CD14-positive monocyte (primary cell): ENCODE results near the gene CLDN1. TPM values are rescaled to one million over a fixed set of nuclear protein-coding genes. Genes with fewer than 3 reads are reported as not detected.

Experiments used
- DNase-seq, 3 donors: peaks; one replicate each; pipeline ENCODE4 v3.0.0-alpha.2; 2011 to 2022
- H2AFZ ChIP-seq: 2 replicates; pipeline ENCODE4 v1.6.0; 2012; ENCODE audit warnings: mild to moderate bottlenecking, low read depth, low read length, inconsistent platforms; ENCODE audit not compliant: insufficient read depth, poor library complexity, severe bottlenecking
- H3K27ac ChIP-seq, 2 donors: 1 replicate in 1 of 2; 2 replicates in 1 of 2; pipeline ENCODE4 v1.5.1; 2012 to 2013; ENCODE audit warnings: low read length in 2 of 2, control low read depth in 1 of 2, inconsistent platforms in 1 of 2, low read depth in 1 of 2, mild to moderate bottlenecking in 1 of 2
- H3K27me3 ChIP-seq, 2 donors: one replicate each; pipeline versions ENCODE4 v1.6.0 to v1.6.1; 2011 to 2013; ENCODE audit warnings: low read length in 2 of 2; ENCODE audit not compliant: control insufficient read depth in 2 of 2, insufficient read depth in 2 of 2
- H3K36me3 ChIP-seq, 2 donors: replicated peaks in 1 of 2; 1 replicate in 1 of 2; 2 replicates in 1 of 2; pipeline versions ENCODE4 v1.5.1 to v1.6.1; 2012 to 2013; ENCODE audit warnings: low read length in 2 of 2, control low read depth in 1 of 2, inconsistent platforms in 1 of 2, mild to moderate bottlenecking in 1 of 2; ENCODE audit not compliant: insufficient read depth in 2 of 2, control insufficient read depth in 1 of 2
- H3K4me1 ChIP-seq, 2 donors: 1 replicate in 1 of 2; 2 replicates in 1 of 2; pipeline versions ENCODE4 v1.5.1 to v1.6.1; 2012 to 2013; ENCODE audit warnings: low read length in 2 of 2, control low read depth in 1 of 2, inconsistent platforms in 1 of 2, mild to moderate bottlenecking in 1 of 2, moderate library complexity in 1 of 2; ENCODE audit not compliant: insufficient read depth in 2 of 2, control insufficient read depth in 1 of 2
- H3K4me2 ChIP-seq: replicated peaks from 2 replicates; pipeline ENCODE3; 2012; ENCODE audit warnings: low read length, moderate library complexity, mild to moderate bottlenecking; ENCODE audit not compliant: poor library complexity, severe bottlenecking; ENCODE audit errors: extremely low read depth
- H3K4me3 ChIP-seq, 3 experiments: fragments of 200-600 bp in 1 of 3; sonication (generic) in 1 of 3; replicated peaks in 1 of 3; 1 replicate in 2 of 3; 2 replicates in 1 of 3; pipeline ENCODE4 v1.5.1; 2011 to 2013; ENCODE audit warnings: low read length in 3 of 3, mild to moderate bottlenecking in 3 of 3, control low read depth in 2 of 3, low read depth in 2 of 3, inconsistent platforms in 1 of 3, moderate library complexity in 1 of 3
- H3K79me2 ChIP-seq: 2 replicates; pipeline ENCODE4 v1.6.0; 2012; ENCODE audit warnings: mild to moderate bottlenecking, control low read depth, inconsistent platforms, low read length, moderate library complexity; ENCODE audit not compliant: insufficient read depth
- H3K9ac ChIP-seq: 2 replicates; pipeline ENCODE4 v1.6.0; 2017; ENCODE audit warnings: low read length, mild to moderate bottlenecking; ENCODE audit not compliant: insufficient read depth, poor library complexity, severe bottlenecking
- H3K9me3 ChIP-seq, 2 donors: replicated peaks in 1 of 2; 1 replicate in 1 of 2; 2 replicates in 1 of 2; pipeline versions ENCODE4 v1.5.1 to v1.6.1; 2012 to 2013; ENCODE audit warnings: low read length in 2 of 2, control low read depth in 1 of 2; ENCODE audit not compliant: control insufficient read depth in 1 of 2, insufficient read depth in 1 of 2
- H4K20me1 ChIP-seq: 2 replicates; pipeline ENCODE4 v1.6.0; 2012; ENCODE audit warnings: mild to moderate bottlenecking, low read length, control low read depth, moderate library complexity; ENCODE audit not compliant: insufficient read depth
- H3K27ac Mint-ChIP-seq, 7 donors: one replicate each; pipeline ENCODE4 v1.8.0; 2020; ENCODE audit warnings: mild to moderate bottlenecking in 7 of 7, mixed read lengths in 7 of 7, moderate library complexity in 6 of 7, inconsistent platforms in 2 of 7
- H3K27me3 Mint-ChIP-seq, 3 donors: one replicate each; pipeline ENCODE4 v1.8.0; 2021 to 2022; ENCODE audit warnings: low read depth in 3 of 3, mild to moderate bottlenecking in 3 of 3, mixed read lengths in 3 of 3, moderate library complexity in 3 of 3, inconsistent platforms in 1 of 3
- H3K36me3 Mint-ChIP-seq, 2 donors: one replicate each; pipeline ENCODE4 v1.8.0; 2020; ENCODE audit warnings: mixed read lengths in 2 of 2, inconsistent platforms in 1 of 2, mild to moderate bottlenecking in 1 of 2
- H3K4me1 Mint-ChIP-seq: one replicate; pipeline ENCODE4 v1.8.0; 2020; ENCODE audit warnings: mild to moderate bottlenecking, mixed read lengths
- H3K4me3 Mint-ChIP-seq, 2 donors: one replicate each; pipeline ENCODE4 v1.8.0; 2020; ENCODE audit warnings: mild to moderate bottlenecking in 2 of 2, mixed read lengths in 2 of 2, moderate library complexity in 1 of 2
- H3K9me3 Mint-ChIP-seq, 7 donors: one replicate each; pipeline ENCODE4 v1.8.0; 2020 to 2022; ENCODE audit warnings: mixed read lengths in 7 of 7, mild to moderate bottlenecking in 6 of 7, moderate library complexity in 6 of 7, inconsistent platforms in 2 of 7
- WGBS: methylation state at CpG from one replicate; pipeline ENCODE4 v1.1.5; 2013; ENCODE audit warnings: missing lambda C conversion rate; ENCODE audit not compliant: insufficient coverage; 5-methylcytosine and 5-hydroxymethylcytosine counted together
- intact Hi-C, 2 donors: fragments of 100-400 bp; cut with micrococcal nuclease; formaldehyde crosslinking; loops; one replicate each; pipeline versions ENCODE4 v1.15.0 to v1.15.1; 2023
- polyA plus RNA-seq, 3 donors: library from polyadenylated mRNA; depleted of rRNA in 1 of 3; unstranded in 2 of 3; stranded (reverse) in 1 of 3; fragments of 300-500 nt in 2 of 3; fragments of >200 nt in 1 of 3; fragmentation: Illumina TruSeq in 2 of 3; gene quantifications; 1 replicate in 2 of 3; 2 replicates in 1 of 3; pipeline ENCODE4 v1.2.3, GENCODE V29; 2012 to 2021
- TF ChIP-seq, protein P1 (sequence below): fragments of 200-600 bp; IDR thresholded peaks from one replicate; pipeline ENCODE4 v1.8.0; 2022; ENCODE audit warnings: antibody characterized with exemption, mild to moderate bottlenecking

CLDN1 gene
- polyA plus RNA-seq, 3 donors, result not detected

DNA sequence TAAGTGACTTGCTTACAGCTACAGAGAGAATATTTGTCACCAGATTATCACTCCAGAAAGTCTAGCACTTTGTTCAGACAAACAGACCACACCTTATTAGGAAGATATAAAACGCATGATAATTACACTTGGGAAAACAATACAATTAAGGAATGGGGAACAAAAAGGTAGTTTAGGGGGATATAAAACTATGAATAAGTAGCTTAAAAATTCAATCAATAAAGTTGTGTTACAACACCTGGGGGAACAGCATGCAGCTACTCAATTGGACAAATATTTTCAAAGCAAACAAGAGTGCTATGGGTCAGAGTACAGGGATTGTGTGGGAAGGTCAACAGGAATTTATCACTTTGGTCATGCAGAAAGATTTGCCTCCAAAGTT is 15.1 kb downstream of the CLDN1 start:
- H3K79me2 ChIP-seq, result no peaks in the 10 kb centered on the region
- TF ChIP-seq, protein P1, sequence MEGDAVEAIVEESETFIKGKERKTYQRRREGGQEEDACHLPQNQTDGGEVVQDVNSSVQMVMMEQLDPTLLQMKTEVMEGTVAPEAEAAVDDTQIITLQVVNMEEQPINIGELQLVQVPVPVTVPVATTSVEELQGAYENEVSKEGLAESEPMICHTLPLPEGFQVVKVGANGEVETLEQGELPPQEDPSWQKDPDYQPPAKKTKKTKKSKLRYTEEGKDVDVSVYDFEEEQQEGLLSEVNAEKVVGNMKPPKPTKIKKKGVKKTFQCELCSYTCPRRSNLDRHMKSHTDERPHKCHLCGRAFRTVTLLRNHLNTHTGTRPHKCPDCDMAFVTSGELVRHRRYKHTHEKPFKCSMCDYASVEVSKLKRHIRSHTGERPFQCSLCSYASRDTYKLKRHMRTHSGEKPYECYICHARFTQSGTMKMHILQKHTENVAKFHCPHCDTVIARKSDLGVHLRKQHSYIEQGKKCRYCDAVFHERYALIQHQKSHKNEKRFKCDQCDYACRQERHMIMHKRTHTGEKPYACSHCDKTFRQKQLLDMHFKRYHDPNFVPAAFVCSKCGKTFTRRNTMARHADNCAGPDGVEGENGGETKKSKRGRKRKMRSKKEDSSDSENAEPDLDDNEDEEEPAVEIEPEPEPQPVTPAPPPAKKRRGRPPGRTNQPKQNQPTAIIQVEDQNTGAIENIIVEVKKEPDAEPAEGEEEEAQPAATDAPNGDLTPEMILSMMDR, result no peak
- intact Hi-C loops, result no loop called here
- Mint-ChIP-seq H3K36me3 (no peaks in the 10 kb centered on the region), H3K4me1 (no peaks in the 10 kb centered on the region), H3K27me3 (peaks cover 0 to 6% (median 1%) of the 10 kb centered on the region in 3 donors), H3K4me3 (no peak overlapping the region), H3K27ac (no peak overlapping the region), H3K9me3 (peaks cover 0 to 2% (median 0%) of the 10 kb centered on the region in 7 donors)
- no peaks in the 10 kb centered on the region for H4K20me1 ChIP-seq
- peaks cover 0 to 4% of the 10 kb centered on the region in 2 donors for H3K27me3 ChIP-seq
- H3K9me3 ChIP-seq, result no peaks in the 10 kb centered on the region
- no peaks in the 10 kb centered on the region for H3K36me3 ChIP-seq
- no peak overlapping the region for H2AFZ ChIP-seq
- H3K9ac ChIP-seq, result no peak overlapping the region
- no peak overlapping the region for H3K4me3 ChIP-seq
- no peaks in the 10 kb centered on the region for H3K4me1 ChIP-seq
- DNase-seq, result no peak
- no peak overlapping the region for H3K27ac ChIP-seq
- no CpG with 5 or more reads among the region's 1 CpG for WGBS
- H3K4me2 ChIP-seq, result no peak overlapping the region

DNA sequence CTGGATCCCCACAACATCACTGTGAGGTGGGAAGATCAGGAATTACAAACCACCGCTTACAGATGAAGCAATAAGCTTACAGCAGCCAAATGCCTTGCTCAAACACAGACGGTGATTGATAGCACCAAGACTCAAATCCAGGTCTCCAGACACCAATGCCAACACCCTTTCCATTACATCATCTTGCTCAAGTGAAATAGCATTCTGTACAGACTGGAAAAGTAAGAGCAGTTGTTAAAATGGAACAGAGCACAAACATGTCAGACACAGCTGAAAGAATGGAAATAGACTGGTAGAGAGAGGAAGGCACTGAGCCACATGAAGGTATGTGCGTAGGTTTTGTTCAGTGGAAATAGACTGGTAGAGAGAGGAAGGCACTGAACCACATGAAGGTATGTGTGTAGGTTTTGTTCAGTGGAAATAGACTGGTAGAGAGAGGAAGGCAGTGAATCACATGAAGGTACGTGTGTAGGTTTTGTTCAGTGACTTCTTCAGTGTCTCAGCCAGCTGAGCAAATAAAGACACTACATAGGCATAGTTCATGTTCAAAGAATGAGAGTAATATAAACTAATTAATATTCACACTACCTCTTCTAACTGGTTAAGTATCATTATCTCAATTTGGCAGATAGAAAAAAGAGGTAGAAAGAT is 15.6 kb downstream of the CLDN1 start:
- TF ChIP-seq, protein P1, result no peak
- Histone ChIP-seq H3K79me2 (no peaks in the 10 kb centered on the region), H4K20me1 (no peaks in the 10 kb centered on the region), H3K4me3 (no peak overlapping the region), H3K27me3 (peaks cover 0 to 4% of the 10 kb centered on the region in 2 donors), H3K4me1 (no peaks in the 10 kb centered on the region), H3K27ac (no peak overlapping the region), H3K9me3 (no peaks in the 10 kb centered on the region), H2AFZ (no peak overlapping the region), H3K9ac (no peak overlapping the region), H3K36me3 (no peaks in the 10 kb centered on the region), H3K4me2 (no peak overlapping the region)
- intact Hi-C loops, result no loop called here
- peaks cover 4% of the 10 kb centered on the region for H3K4me1 Mint-ChIP-seq
- H3K36me3 Mint-ChIP-seq, result no peaks in the 10 kb centered on the region
- WGBS, result 90% methylated on average over 2 of the region's 4 CpGs
- DNase-seq, result no peak
- peaks cover 0 to 2% (median 0%) of the 10 kb centered on the region in 7 donors for H3K9me3 Mint-ChIP-seq
- peaks cover 0 to 6% (median 1%) of the 10 kb centered on the region in 3 donors for H3K27me3 Mint-ChIP-seq
- no peak overlapping the region for H3K4me3 Mint-ChIP-seq
- no peak overlapping the region for H3K27ac Mint-ChIP-seq
